Panc1 (cell line): ENCODE measurements around the gene EPHB2.

Experiments
- CTCF ChIP-seq: fragments of 450-650 bp; IDR thresholded peaks from 2 replicates; pipeline ENCODE4 v1.5.1; 2017; ENCODE audit warnings: mild to moderate bottlenecking
- POLR2AphosphoS5 ChIP-seq: IDR thresholded peaks from 2 replicates; pipeline ENCODE4 v1.6.1; 2012; ENCODE audit warnings: mild to moderate bottlenecking, low read depth, low read length, moderate library complexity
- SIN3A ChIP-seq: IDR thresholded peaks from 2 replicates; pipeline ENCODE4 v1.6.1; 2012; ENCODE audit warnings: low read depth, mild to moderate bottlenecking, low read length, moderate library complexity, borderline replicate concordance; ENCODE audit not compliant: insufficient read depth
- TCF7L2 ChIP-seq: IDR thresholded peaks from 2 replicates; pipeline ENCODE4 v1.6.1; 2011; ENCODE audit warnings: mild to moderate bottlenecking, low read depth, low read length, inconsistent platforms
- TF ChIP-seq, protein P1 (sequence below), 2 experiments: IDR thresholded peaks; 2 replicates each; pipeline ENCODE4 v1.6.1; 2011 to 2012; ENCODE audit warnings: low read depth in 2 of 2, control low read depth in 1 of 2, low read length in 1 of 2, mild to moderate bottlenecking in 1 of 2, moderate library complexity in 1 of 2; ENCODE audit not compliant: insufficient read depth in 1 of 2

- TF ChIP-seq CTCF (no peak; the same call in 1 of the 2 replicates), POLR2AphosphoS5 (no peak), TCF7L2 (no peak), SIN3A (no peak)
- TF ChIP-seq, protein P1, sequence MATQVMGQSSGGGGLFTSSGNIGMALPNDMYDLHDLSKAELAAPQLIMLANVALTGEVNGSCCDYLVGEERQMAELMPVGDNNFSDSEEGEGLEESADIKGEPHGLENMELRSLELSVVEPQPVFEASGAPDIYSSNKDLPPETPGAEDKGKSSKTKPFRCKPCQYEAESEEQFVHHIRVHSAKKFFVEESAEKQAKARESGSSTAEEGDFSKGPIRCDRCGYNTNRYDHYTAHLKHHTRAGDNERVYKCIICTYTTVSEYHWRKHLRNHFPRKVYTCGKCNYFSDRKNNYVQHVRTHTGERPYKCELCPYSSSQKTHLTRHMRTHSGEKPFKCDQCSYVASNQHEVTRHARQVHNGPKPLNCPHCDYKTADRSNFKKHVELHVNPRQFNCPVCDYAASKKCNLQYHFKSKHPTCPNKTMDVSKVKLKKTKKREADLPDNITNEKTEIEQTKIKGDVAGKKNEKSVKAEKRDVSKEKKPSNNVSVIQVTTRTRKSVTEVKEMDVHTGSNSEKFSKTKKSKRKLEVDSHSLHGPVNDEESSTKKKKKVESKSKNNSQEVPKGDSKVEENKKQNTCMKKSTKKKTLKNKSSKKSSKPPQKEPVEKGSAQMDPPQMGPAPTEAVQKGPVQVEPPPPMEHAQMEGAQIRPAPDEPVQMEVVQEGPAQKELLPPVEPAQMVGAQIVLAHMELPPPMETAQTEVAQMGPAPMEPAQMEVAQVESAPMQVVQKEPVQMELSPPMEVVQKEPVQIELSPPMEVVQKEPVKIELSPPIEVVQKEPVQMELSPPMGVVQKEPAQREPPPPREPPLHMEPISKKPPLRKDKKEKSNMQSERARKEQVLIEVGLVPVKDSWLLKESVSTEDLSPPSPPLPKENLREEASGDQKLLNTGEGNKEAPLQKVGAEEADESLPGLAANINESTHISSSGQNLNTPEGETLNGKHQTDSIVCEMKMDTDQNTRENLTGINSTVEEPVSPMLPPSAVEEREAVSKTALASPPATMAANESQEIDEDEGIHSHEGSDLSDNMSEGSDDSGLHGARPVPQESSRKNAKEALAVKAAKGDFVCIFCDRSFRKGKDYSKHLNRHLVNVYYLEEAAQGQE (IDR thresholded peaks at IDR 0.05; ENCODE audit: insufficient read depth in 1 of 2, low read depth in 2 of 2, low read length in 1 of 2) = no peak
Observed at GRCh38 chr1:22747021-22747734, 36.5 kb downstream of the EPHB2 start.
